GM18499 (cell line): Measurements from ENCODE around the gene CEP350.
"Not testable (repeated sequence)": the region's sequence is repeated elsewhere in the genome, so short reads cannot be mapped to it uniquely, and the experiment has no call there.

ENCODE experiments used
- ATAC-seq: cut with Tn5 transposase; IDR thresholded peaks from one replicate; pipeline ENCODE4 v1.9.1; 2021; ENCODE audit warnings: moderate number of reproducible peaks; ENCODE audit not compliant: insufficient read depth, unreplicated experiment

Gene CEP350

DNA sequence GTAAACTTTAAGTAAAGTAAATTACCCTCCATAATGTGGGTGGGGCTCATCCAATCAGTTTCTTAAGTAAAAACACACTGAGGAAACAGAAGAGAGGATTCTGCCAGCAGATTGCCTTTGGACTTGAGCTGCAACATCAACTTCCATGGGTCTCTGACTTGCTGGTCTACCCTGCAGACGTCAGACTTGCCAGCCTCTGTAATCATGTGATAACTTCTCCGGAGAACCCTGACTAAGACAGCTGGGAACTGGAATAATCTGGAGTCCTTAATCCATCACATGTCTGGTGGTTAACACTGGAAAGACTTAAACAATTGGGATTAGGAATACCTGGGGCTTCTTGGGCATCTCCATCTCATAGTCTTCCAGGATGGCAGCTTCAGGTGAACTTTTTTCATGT lies 13.2 kb upstream of the CEP350 start:
- no peak for ATAC-seq

DNA sequence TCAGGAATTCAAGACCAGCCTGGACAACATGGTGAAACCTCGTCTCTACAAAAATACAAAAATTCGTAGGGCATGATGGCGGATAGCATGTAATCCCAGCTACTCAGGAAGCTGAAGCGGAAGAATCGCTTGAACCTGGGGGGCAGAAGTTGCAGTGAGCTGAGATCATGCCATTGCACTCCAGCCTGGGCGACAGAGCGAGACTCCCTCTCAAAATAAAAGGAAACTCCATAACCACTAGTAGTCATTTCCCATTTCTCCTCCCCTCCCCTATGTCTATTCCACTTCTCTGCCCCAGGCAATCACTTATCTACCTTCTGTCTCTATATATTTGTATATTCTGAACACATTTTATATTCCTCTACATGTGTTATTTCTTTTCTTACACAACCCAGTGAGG lies 4.0 kb upstream of the CEP350 start:
- ATAC-seq, result no peak

DNA sequence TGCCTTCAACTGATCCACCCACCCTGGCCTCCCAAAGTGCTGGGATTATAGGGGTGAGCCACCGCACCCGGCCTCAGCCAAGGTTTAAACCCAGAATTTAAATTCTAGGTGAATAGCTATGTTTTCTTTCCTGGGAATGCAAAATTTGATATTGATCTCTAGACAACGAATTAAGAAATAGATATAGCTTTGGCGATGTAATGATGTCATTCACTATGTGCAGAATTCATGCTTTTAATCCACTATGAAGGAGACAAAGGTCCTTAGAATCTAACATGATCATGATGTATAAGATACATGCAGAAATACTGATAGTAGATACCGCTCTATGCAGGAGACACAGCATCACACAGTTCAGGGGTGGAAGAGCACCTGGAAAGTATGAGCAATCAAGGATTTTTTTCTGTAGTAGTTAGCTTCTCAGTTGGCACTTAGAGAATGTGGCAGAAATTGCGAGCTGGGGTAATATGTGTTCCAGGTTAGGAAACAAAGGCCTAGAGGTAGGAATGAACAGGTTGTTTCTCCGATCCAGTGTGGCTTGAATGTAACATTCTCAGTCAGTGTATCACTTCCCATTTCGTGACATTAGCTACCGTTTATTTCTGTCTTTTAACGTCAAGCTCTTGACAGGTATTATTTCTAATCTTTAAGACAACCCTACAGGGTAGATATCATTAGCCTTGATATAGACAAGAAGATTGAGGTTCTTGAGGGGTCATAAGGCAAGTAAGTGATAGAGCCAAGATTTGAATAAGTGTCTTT lies 3.0 kb upstream of the CEP350 start:
- no peak for ATAC-seq

- ATAC-seq, result no peak
These were observed 2.4 kb upstream of the CEP350 start for GRCh38 chr1:179952186-179952585.

DNA sequence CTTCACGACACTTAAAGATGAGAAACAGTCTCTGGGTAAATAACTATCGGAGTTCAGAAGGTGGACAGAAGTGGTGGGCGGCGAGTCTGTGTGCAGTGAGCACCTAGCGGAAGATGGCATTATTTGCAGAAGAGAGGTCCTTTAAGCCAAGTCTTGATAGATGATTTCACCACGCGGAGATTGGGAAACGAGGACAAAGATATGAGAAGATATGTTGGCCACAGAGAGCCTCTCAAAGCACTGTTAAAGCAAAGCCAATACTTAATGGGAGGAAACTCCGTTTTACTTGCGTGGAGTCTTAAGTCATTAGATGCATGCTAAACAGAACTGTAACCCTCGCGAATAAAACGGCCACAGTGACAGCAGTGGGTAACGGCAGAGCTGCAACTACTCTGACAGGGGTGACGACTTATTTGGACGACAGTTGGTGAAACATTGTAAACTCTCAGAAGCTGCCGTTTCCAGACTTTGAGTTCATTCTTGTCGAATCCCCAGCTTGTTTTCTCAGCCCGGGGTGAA lies 577 bp upstream of the CEP350 start:
- ATAC-seq, result no peak

DNA sequence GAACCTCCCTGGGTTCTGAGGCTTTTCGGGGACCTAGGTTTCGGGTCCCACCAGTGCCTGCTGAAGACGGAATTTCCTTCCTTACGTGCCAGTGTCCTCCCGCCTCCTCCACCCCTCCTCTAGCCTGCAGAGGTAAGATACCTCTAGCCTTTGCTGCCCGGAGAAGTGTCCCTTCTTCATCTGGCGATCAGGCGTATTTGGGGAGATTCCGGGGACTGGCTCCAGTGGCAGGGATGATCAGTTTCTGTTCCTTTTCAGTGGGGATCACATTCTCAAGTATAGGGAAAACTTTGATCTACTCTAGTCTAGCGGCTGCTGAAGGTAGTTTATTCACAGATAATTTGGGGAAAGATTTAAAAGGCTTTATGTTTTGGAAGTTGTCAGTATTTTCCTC lies 674 bp downstream of the CEP350 start:
- no peak for ATAC-seq

DNA sequence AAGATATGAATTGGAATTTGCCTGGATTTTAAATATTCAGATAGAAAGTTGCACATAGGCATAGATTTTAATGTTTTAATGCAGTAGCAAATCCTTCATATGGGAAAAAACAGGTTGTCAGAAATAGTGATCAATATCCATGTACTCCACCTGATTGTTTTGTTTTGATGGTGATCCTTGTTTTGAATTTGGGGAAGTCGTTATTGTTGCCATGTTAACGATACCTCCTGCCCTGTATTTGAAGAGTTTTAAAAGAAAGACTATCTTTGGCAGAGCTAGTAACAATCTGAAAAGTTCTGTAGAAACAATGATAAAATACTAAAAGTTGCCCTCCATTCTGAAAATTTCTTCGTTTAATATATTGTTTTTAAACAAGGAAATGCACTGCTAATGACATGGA lies 1.1 kb downstream of the CEP350 start:
- no peak for ATAC-seq

- no peak for ATAC-seq
These were observed 3.7 kb downstream of the CEP350 start for GRCh38 chr1:179958359-179958758.

DNA sequence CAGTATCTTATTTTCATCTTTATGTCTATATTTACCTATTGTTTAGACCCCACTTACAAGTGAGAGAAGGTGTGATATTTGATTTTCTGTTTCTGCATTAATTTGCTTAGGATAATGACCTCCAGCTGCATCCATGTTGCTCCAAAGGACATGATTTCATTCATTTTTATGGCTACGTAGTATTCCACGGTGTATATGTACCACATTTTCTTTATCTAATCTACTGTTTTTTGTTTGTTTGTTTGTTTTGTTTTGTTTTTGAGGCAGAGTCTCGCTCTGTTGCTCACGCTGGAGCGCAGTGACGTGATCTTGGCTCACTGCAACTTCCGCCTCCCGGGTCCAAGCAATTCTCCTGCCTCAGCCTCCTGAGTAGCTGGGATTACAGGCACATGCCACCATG lies 7.6 kb downstream of the CEP350 start:
- ATAC-seq, result not testable (repeated sequence)

- ATAC-seq, result no peak
These were observed 11.9 kb downstream of the CEP350 start for GRCh38 chr1:179966551-179966950.

- no peak for ATAC-seq
These were observed 13.8 kb downstream of the CEP350 start for GRCh38 chr1:179968284-179968993.

- ATAC-seq, result no peak
These were observed 14.6 kb downstream of the CEP350 start for GRCh38 chr1:179968994-179969919.

GRCh38 chr1:179969962-179970361 lies 15.4 kb downstream of the CEP350 start:
- no peak for ATAC-seq

DNA sequence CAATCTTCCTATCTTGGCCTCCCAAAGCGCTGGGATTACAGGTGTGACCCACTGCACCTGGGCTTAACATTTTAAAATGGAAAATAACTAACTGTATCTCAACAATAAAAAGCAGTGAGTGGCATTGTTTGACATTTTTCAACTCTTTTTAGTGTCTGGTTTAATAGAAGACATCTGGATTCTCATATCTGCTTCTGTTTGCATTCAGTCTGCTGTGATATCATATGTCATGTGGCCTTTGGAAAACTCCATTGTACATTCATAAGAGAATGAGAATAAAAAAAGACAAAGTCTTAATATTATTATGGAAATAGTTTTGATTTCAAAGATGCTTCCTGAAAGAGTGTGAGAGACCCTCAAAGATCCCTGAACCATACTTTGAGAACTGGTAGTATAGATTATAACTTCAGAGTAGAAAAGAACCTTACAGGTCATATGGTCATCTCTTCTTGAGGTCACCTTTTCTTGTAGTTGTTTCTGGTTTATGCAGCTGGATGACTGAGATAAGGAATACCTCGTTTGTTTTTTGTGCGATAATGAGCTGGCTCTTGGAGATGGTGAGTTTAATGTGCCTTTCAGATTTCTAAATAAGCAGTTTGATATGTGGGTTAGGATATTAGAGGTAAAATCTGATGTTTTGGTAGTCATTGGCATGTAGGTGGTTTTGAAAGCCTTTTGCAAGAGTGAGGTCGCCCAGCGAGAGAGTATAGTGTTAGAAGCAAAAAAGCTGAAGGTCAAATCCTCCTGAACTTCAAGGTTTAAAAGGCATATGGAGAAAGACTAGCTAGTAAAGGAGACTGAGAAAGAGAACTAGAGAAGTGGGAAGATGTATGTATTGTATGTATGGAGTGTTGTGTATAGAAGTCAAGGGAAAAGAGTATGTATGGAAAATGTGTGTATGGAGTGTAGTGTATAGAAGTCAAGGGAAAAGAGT lies 17.2 kb downstream of the CEP350 start:
- ATAC-seq, result no peak

GRCh38 chr1:179973198-179974110 lies 18.8 kb downstream of the CEP350 start:
- no peak for ATAC-seq

GRCh38 chr1:179976970-179977651 lies 22.5 kb downstream of the CEP350 start:
- ATAC-seq, result no peak

GRCh38 chr1:179978199-179979079 lies 23.8 kb downstream of the CEP350 start:
- ATAC-seq, result no peak
